GM12875 (cell line): ENCODE measurements around the gene ARHGAP32.

ENCODE experiments used
- H3K4me3 ChIP-seq: one replicate; pipeline ENCODE4 v1.5.1; 2011; ENCODE audit warnings: low read depth, low read length, control low read depth
- CTCF ChIP-seq: IDR thresholded peaks from 2 replicates; pipeline ENCODE4 v1.5.1; 2011; ENCODE audit warnings: low read depth, mild to moderate bottlenecking, control low read depth, inconsistent platforms, low read length, moderate library complexity, borderline replicate concordance; ENCODE audit not compliant: insufficient read depth

Gene ARHGAP32

GRCh38 chr11:128981254-128981653, 210.9 kb downstream of the ARHGAP32 start:
- no peak for TF ChIP-seq CTCF
- no peak overlapping the region for H3K4me3 ChIP-seq

GRCh38 chr11:128970598-128971190, 221.4 kb downstream of the ARHGAP32 start:
- no peak overlapping the region for H3K4me3 ChIP-seq
- no peak for TF ChIP-seq CTCF

DNA sequence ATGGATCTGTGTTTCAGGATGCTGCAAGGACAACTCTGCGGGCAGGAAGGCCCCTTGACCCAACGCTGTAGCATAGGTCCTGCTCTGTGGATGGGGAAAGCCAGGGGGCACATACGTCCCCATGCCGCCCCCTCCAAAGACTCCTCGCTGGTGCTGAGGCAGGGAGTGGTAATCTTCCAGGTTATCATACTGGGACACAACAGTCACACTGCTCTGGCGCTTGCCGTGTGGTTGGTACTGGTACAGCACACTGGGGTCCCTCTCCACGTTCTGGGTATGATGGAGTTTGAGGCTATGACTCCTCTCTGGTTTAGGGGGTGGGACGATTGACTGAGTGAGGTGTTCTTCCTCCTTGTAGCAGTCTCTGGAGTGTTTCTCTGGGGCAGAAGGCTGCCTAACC, 223.2 kb downstream of the ARHGAP32 start:
- no peak for TF ChIP-seq CTCF
- no peak overlapping the region for H3K4me3 ChIP-seq

GRCh38 chr11:128967578-128967977, 224.5 kb downstream of the ARHGAP32 start:
- no peak overlapping the region for H3K4me3 ChIP-seq
- no peak for TF ChIP-seq CTCF

GRCh38 chr11:128965485-128965884, 226.6 kb downstream of the ARHGAP32 start:
- no peak for TF ChIP-seq CTCF

DNA sequence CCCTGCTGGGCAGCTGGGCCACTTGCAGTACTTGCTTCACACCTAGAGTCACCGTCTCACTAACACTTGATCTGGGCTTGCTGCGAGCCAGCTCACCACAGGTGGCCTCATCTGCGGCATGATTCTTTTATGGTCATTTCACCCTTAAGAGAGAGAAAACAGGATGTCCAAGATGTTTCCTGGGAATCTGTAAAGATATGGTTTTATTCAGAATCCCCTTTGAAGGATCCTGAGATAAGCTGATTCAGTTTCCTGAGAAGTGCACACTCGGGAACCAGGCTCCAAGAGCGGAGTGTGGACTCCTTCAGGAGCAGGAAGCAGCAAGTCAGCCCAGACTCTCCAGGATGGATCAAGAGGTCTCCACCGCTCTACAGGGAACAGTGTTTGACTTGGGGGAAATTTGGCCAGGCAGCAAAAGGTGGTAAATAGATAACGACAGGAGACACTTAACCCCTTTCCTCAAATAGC, 227.6 kb downstream of the ARHGAP32 start:
- no peak overlapping the region for H3K4me3 ChIP-seq
- TF ChIP-seq CTCF, result no peak

More at GRCh38 chr11:128965485-128965884, 226.6 kb downstream of the ARHGAP32 start:
- H3K4me3 ChIP-seq, result no peak overlapping the region

DNA sequence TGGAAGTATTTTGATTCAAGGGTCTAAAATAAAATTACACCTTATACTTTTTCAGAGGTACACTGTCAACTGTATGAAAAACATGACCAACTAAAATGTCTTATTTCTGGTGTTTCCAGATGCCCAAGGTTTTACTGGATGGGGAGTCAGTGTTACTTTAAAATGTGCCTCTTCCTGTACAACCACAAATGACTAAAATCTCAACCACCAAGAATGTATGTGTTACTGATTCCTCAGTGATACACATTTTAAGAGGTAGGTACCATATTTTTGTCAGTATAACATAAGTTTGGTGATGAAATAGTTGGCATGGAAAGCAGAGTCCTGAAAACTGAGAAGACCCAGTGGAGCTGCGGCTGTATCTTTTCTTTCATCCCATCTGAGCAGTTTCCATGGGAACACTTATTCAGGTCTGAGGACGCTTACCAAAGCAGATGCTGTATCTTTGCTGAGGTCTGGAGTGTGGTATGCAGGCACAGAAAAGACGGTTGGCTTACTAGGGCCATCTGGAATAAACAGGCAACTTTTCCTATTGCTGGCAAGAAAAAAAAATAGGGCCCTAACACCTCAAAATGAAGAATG, 228.3 kb downstream of the ARHGAP32 start:
- no peak for TF ChIP-seq CTCF
- H3K4me3 ChIP-seq, result no peak overlapping the region
